Liver (tissue), 3 donors: Measurements from ENCODE around the gene BTK.

Source experiments
- FOXA1 ChIP-seq: IDR thresholded peaks from 2 replicates; pipeline ENCODE4 v1.6.1; 2016; ENCODE audit warnings: antibody characterized with exemption
- GABPA ChIP-seq, 2 donors: IDR thresholded peaks in 1 of 2; conservative IDR thresholded peaks in 1 of 2; 2 replicates each; pipeline ENCODE4 v1.6.1; 2016; ENCODE audit warnings: antibody characterized with exemption in 2 of 2, mild to moderate bottlenecking in 1 of 2, moderate library complexity in 1 of 2
- HNF4G ChIP-seq: IDR thresholded peaks from 2 replicates; pipeline ENCODE4 v1.6.1; 2016; ENCODE audit warnings: antibody characterized with exemption
- TAF1 ChIP-seq: conservative IDR thresholded peaks from 2 replicates; pipeline ENCODE4 v1.6.1; 2016; ENCODE audit warnings: antibody characterized with exemption, mild to moderate bottlenecking
- YY1 ChIP-seq: IDR thresholded peaks from 2 replicates; pipeline ENCODE4 v1.6.1; 2016; ENCODE audit warnings: antibody characterized with exemption, mild to moderate bottlenecking
- TF ChIP-seq, protein P1 (sequence below): fragments of 150-350 bp; IDR thresholded peaks from 2 replicates; pipeline ENCODE4 v1.5.1; 2017; ENCODE audit warnings: improper control_type of control experiment, low read depth, low read length; ENCODE audit not compliant: missing input control
- TF ChIP-seq, protein P2 (sequence below): IDR thresholded peaks from 2 replicates; pipeline ENCODE4 v1.6.1; 2016; ENCODE audit warnings: antibody characterized with exemption, mild to moderate bottlenecking
- TF ChIP-seq, protein P3 (sequence below): IDR thresholded peaks from 2 replicates; pipeline ENCODE4 v1.6.1; 2016; ENCODE audit warnings: antibody characterized with exemption
- TF ChIP-seq, protein P4 (sequence below): IDR thresholded peaks from 2 replicates; pipeline ENCODE4 v1.6.1; 2016; ENCODE audit warnings: antibody characterized with exemption
- donor health status: healthy.
- donor health status: healthy.

DNA sequence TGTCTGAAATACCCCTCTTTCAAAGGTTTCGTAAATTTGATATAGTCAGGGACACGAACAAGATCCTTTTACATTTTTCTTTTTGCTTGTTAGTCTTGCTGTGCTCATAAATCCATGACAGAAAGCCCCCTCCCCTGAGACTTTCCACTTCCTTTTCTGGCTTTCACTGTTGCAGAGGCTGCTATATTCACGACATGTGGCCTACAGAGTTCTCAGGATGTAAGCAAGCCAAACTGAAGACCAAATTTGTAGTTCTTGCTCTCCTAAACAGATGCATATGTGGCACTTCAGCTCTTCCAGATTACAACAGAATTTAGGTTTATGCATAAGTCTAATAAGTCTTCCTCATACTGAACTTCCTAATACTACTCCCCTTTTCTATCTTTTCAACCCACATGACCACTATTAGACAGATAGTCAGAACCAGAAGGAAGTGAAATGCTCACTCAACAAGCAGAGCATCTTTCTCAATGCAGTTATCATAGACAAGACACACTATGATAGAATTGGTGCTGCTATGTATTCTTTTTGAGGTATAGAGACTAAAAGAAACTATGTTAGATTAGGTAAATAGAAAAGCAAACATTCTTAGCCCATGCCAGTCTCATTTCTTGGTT is 15.0 kb downstream of the BTK start:
- TF ChIP-seq, protein P1, sequence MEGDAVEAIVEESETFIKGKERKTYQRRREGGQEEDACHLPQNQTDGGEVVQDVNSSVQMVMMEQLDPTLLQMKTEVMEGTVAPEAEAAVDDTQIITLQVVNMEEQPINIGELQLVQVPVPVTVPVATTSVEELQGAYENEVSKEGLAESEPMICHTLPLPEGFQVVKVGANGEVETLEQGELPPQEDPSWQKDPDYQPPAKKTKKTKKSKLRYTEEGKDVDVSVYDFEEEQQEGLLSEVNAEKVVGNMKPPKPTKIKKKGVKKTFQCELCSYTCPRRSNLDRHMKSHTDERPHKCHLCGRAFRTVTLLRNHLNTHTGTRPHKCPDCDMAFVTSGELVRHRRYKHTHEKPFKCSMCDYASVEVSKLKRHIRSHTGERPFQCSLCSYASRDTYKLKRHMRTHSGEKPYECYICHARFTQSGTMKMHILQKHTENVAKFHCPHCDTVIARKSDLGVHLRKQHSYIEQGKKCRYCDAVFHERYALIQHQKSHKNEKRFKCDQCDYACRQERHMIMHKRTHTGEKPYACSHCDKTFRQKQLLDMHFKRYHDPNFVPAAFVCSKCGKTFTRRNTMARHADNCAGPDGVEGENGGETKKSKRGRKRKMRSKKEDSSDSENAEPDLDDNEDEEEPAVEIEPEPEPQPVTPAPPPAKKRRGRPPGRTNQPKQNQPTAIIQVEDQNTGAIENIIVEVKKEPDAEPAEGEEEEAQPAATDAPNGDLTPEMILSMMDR, result no peak
- TF ChIP-seq TAF1 (no peak), YY1 (no peak), GABPA (IDR thresholded peaks at IDR 0.05 in 1 of 2, conservative IDR thresholded peaks at IDR 0.05 in 1 of 2) (no peak), HNF4G (no peak), FOXA1 (no peak)
- TF ChIP-seq, protein P2, sequence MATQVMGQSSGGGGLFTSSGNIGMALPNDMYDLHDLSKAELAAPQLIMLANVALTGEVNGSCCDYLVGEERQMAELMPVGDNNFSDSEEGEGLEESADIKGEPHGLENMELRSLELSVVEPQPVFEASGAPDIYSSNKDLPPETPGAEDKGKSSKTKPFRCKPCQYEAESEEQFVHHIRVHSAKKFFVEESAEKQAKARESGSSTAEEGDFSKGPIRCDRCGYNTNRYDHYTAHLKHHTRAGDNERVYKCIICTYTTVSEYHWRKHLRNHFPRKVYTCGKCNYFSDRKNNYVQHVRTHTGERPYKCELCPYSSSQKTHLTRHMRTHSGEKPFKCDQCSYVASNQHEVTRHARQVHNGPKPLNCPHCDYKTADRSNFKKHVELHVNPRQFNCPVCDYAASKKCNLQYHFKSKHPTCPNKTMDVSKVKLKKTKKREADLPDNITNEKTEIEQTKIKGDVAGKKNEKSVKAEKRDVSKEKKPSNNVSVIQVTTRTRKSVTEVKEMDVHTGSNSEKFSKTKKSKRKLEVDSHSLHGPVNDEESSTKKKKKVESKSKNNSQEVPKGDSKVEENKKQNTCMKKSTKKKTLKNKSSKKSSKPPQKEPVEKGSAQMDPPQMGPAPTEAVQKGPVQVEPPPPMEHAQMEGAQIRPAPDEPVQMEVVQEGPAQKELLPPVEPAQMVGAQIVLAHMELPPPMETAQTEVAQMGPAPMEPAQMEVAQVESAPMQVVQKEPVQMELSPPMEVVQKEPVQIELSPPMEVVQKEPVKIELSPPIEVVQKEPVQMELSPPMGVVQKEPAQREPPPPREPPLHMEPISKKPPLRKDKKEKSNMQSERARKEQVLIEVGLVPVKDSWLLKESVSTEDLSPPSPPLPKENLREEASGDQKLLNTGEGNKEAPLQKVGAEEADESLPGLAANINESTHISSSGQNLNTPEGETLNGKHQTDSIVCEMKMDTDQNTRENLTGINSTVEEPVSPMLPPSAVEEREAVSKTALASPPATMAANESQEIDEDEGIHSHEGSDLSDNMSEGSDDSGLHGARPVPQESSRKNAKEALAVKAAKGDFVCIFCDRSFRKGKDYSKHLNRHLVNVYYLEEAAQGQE, result no peak
- TF ChIP-seq, protein P3, sequence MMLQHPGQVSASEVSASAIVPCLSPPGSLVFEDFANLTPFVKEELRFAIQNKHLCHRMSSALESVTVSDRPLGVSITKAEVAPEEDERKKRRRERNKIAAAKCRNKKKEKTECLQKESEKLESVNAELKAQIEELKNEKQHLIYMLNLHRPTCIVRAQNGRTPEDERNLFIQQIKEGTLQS, result no peak
- TF ChIP-seq, protein P4, sequence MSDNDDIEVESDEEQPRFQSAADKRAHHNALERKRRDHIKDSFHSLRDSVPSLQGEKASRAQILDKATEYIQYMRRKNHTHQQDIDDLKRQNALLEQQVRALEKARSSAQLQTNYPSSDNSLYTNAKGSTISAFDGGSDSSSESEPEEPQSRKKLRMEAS, result no peak
